SK-N-SH (cell line): ENCODE data around the gene SESN1. TPM values are rescaled to one million over a fixed set of nuclear protein-coding genes. Genes with fewer than 3 reads are reported as not detected.

ENCODE experiments used
- CTCF ChIA-PET: fragments of 300-600, 350-600 bp; formaldehyde crosslinking; extraction: SDS; loops from one replicate; lab custom pipeline; 2021; lab: Yijun Ruan, JAX
- POLR2A ChIA-PET: fragments of 350-600 bp; sonication (Branson Sonifier 250); formaldehyde crosslinking; extraction: SDS; loops from one replicate; lab custom pipeline; 2020; ENCODE audit warnings: antibody characterized with exemption, inconsistent platforms; lab: Yijun Ruan, JAX
- DNase-seq: peaks from one replicate; pipeline ENCODE4 v3.0.0; 2012
- H2AFZ ChIP-seq: fragments of 200-600 bp; sonication (generic); 2 replicates; pipeline ENCODE4 v1.8.1; 2016; ENCODE audit warnings: antibody characterized with exemption, mild to moderate bottlenecking, low read depth
- H3F3A ChIP-seq: fragments of 200-600 bp; sonication (generic); replicated peaks from 2 replicates; pipeline ENCODE3; 2016; ENCODE audit warnings: antibody characterized with exemption, mild to moderate bottlenecking; ENCODE audit not compliant: insufficient read depth
- H3K27ac ChIP-seq, 2 experiments: fragments of 200-500 bp in 1 of 2; fragments of 200-600 bp in 1 of 2; sonication (Bioruptor generic) in 1 of 2; sonication (generic), shearing (Covaris generic) in 1 of 2; 2 replicates each; pipeline versions ENCODE4 v1.5.1 to v1.6.1; 2014 to 2016; ENCODE audit warnings: low read depth in 2 of 2, inconsistent platforms in 1 of 2, low read length in 1 of 2, mild to moderate bottlenecking in 1 of 2, mixed read lengths in 1 of 2
- H3K27me3 ChIP-seq: fragments of 200-600 bp; sonication (generic), shearing (Covaris generic); 2 replicates; pipeline ENCODE4 v1.6.1; 2016; ENCODE audit warnings: mixed run types; ENCODE audit not compliant: insufficient read depth
- H3K36me3 ChIP-seq, 2 experiments: fragments of 200-500 bp in 1 of 2; fragments of 200-600 bp in 1 of 2; sonication (Bioruptor generic) in 1 of 2; sonication (generic) in 1 of 2; replicated peaks in 1 of 2; 2 replicates each; pipeline versions ENCODE3 to v1.5.1; 2014 to 2016; ENCODE audit warnings: low read length in 1 of 2, mild to moderate bottlenecking in 1 of 2; ENCODE audit not compliant: insufficient read depth in 2 of 2, control insufficient read depth in 1 of 2
- H3K4me1 ChIP-seq, 2 experiments: fragments of 200-500 bp in 1 of 2; fragments of 200-600 bp in 1 of 2; sonication (Bioruptor generic) in 1 of 2; sonication (generic), shearing (Covaris generic) in 1 of 2; 2 replicates each; pipeline versions ENCODE4 v1.5.1 to v1.6.1; 2014 to 2016; ENCODE audit warnings: low read depth in 1 of 2, low read length in 1 of 2, mixed run types in 1 of 2; ENCODE audit not compliant: insufficient read depth in 2 of 2, control insufficient read depth in 1 of 2
- H3K4me2 ChIP-seq: fragments of 200-600 bp; sonication (generic), shearing (Covaris generic); 2 replicates; pipeline ENCODE4 v1.6.1; 2017; ENCODE audit warnings: mixed run types
- H3K4me3 ChIP-seq, 2 experiments: fragments of 200-500 bp in 1 of 2; fragments of 200-600 bp in 1 of 2; sonication (Bioruptor generic) in 1 of 2; sonication (generic), shearing (Covaris generic) in 1 of 2; 2 replicates each; pipeline versions ENCODE4 v1.5.1 to v1.8.1; 2014 to 2016; ENCODE audit warnings: low read depth in 2 of 2, inconsistent platforms in 1 of 2, low read length in 1 of 2, mild to moderate bottlenecking in 1 of 2, mixed read lengths in 1 of 2, moderate library complexity in 1 of 2
- H3K79me2 ChIP-seq: fragments of 200-600 bp; sonication (generic); 2 replicates; pipeline ENCODE4 v1.8.1; 2017; ENCODE audit warnings: mild to moderate bottlenecking; ENCODE audit not compliant: insufficient read depth
- H3K9ac ChIP-seq: fragments of 200-600 bp; sonication (generic); 2 replicates; pipeline ENCODE4 v1.6.1; 2017; ENCODE audit warnings: mixed run types
- H3K9me2 ChIP-seq: fragments of 200-600 bp; sonication (generic); 2 replicates; pipeline ENCODE4 v1.6.1; 2017; ENCODE audit warnings: mixed run types
- H3K9me3 ChIP-seq: fragments of 200-600 bp; sonication (generic); 2 replicates; pipeline ENCODE4 v1.6.1; 2017; ENCODE audit warnings: mixed run types, mild to moderate bottlenecking, moderate library complexity
- H4K20me1 ChIP-seq: fragments of 200-600 bp; sonication (generic); 2 replicates; pipeline ENCODE4 v1.6.1; 2017; ENCODE audit warnings: mild to moderate bottlenecking, mixed run types; ENCODE audit not compliant: insufficient read depth
- CTCF ChIP-seq: fragments of 200-600 bp; sonication (generic); IDR thresholded peaks from 2 replicates; pipeline ENCODE4 v1.6.1; 2017; ENCODE audit warnings: antibody characterized with exemption, mild to moderate bottlenecking, moderate library complexity
- EP300 ChIP-seq, 2 experiments: IDR thresholded peaks; 2 replicates each; pipeline versions ENCODE4 v1.4.0 to v1.6.1; 2012; ENCODE audit warnings: borderline replicate concordance in 1 of 2, low read depth in 1 of 2, low read length in 1 of 2
- FOSL2 ChIP-seq: IDR thresholded peaks from 2 replicates; pipeline ENCODE4 v1.4.0; 2012; ENCODE audit warnings: low read depth, mild to moderate bottlenecking, moderate library complexity, borderline replicate concordance
- GABPA ChIP-seq: IDR thresholded peaks from 2 replicates; pipeline ENCODE4 v1.4.0; 2012; ENCODE audit warnings: low read depth, mild to moderate bottlenecking
- IRF3 ChIP-seq: fragments of 150-350 bp; IDR thresholded peaks from 2 replicates; pipeline ENCODE4 v1.6.1; 2016; ENCODE audit warnings: mild to moderate bottlenecking, low read depth, low read length
- PBX3 ChIP-seq: IDR thresholded peaks from 2 replicates; pipeline ENCODE4; 2012
- RCOR1 ChIP-seq: fragments of 150-350 bp; IDR thresholded peaks from 2 replicates; pipeline ENCODE4 v1.6.1; 2017; ENCODE audit warnings: antibody characterized with exemption, low read length
- TEAD4 ChIP-seq: IDR thresholded peaks from 2 replicates; pipeline ENCODE4 v1.4.0; 2012; ENCODE audit warnings: mild to moderate bottlenecking, borderline replicate concordance; ENCODE audit not compliant: insufficient read depth
- WGBS: methylation state at CpG from one replicate; pipeline ENCODE4 v1.1.6; 2017; ENCODE audit warnings: low lambda C conversion rate; 5-methylcytosine and 5-hydroxymethylcytosine counted together
- polyA plus RNA-seq, 3 experiments: library from polyadenylated mRNA; depleted of rRNA; stranded (reverse); fragments of >200 nt; gene quantifications; 2 replicates each; pipeline ENCODE4 v1.2.3, GENCODE V29; 2012

SESN1 gene
- polyA plus RNA-seq, 1 of the 3 experiments (the other 2 are of a cell fraction) = 13.1 TPM

- Histone ChIP-seq H3K4me3 (no peak overlapping the region), H3F3A (no peaks in the 10 kb centered on the region), H3K9me3 (no peaks in the 10 kb centered on the region), H2AFZ (no peak overlapping the region), H3K36me3 (no peaks in the 10 kb centered on the region), H3K4me2 (no peak overlapping the region), H3K27ac (no peak overlapping the region), H3K79me2 (no peaks in the 10 kb centered on the region), H3K4me1 (peaks cover 0 to 7% of the 10 kb centered on the region in 2 experiments; a peak in 2 of 4 replicates), H4K20me1 (no peaks in the 10 kb centered on the region), H3K9ac (no peak overlapping the region), H3K9me2 (no peaks in the 10 kb centered on the region), H3K27me3 (no peaks in the 10 kb centered on the region)
- no peak for TF ChIP-seq EP300 (IDR thresholded peaks at IDR 0.05; ENCODE audit: borderline replicate concordance in 1 of 2, low read depth in 1 of 2, low read length in 1 of 2)
- 70% methylated on average over 15 of the region's 15 CpGs for WGBS
- POLR2A ChIA-PET = no interaction called here
- no peak for DNase-seq
- CTCF ChIA-PET = interaction anchor here (1.1 to 2.0 kb wide), 4 partner anchors 12 to 118 kb away, joined by 3 to 7 read pairs (median 3); no protein-coding TSS in a partner anchor
These were observed 139.2 kb downstream of the SESN1 start for GRCh38 chr6:108955329-108955949.

- Histone ChIP-seq H3K9me3 (no peaks in the 10 kb centered on the region), H3F3A (no peaks in the 10 kb centered on the region), H2AFZ (no peak overlapping the region), H4K20me1 (no peaks in the 10 kb centered on the region), H3K4me2 (no peak overlapping the region), H3K79me2 (no peaks in the 10 kb centered on the region), H3K27ac (no peak overlapping the region), H3K36me3 (no peaks in the 10 kb centered on the region), H3K9ac (no peak overlapping the region), H3K27me3 (no peaks in the 10 kb centered on the region), H3K4me3 (no peak overlapping the region), H3K4me1 (peaks cover 0 to 16% of the 10 kb centered on the region in 2 experiments; a peak in 2 of 4 replicates), H3K9me2 (no peaks in the 10 kb centered on the region)
- ChIA-PET POLR2A (no interaction called here), CTCF (interaction anchor here (0.6 kb wide), 1 partner anchor 144 kb away, joined by 3 read pairs; no protein-coding TSS in a partner anchor)
- DNase-seq = no peak
- no peak for TF ChIP-seq CTCF
- no peak for TF ChIP-seq TEAD4
- no peak for TF ChIP-seq IRF3
- TF ChIP-seq RCOR1 = no peak
- no peak for TF ChIP-seq FOSL2
- TF ChIP-seq GABPA = no peak
- no peak for TF ChIP-seq PBX3
These were observed 141.0 kb downstream of the SESN1 start for GRCh38 chr6:108953681-108954080.
